ENCODE measurements around the gene KLF14. TPM values are rescaled to one million over a fixed set of nuclear protein-coding genes. Genes with fewer than 3 reads are reported as not detected.

The KLF14 gene
- total and polyA plus RNA-seq, 4 donors, result 0.26 to 0.31 (median 0.30) TPM; not detected in 1

- TF ChIP-seq CTCF (IDR thresholded peaks at IDR 0.05; ENCODE audit: control extremely low read depth, extremely low read depth), result peak; percentile 45
- Histone ChIP-seq H3K4me1 (ENCODE audit: control insufficient read depth in 5 of 5, insufficient read depth in 5 of 5, low read length in 5 of 5) (peaks cover 0 to 8% (median 0%) of the 10 kb centered on the region in 5 donors), H3K27ac (ENCODE audit: low read depth in 1 of 2, low read length in 1 of 2) (no peak overlapping the region), H3K9ac (ENCODE audit: insufficient read depth in 1 of 2, low read length in 2 of 2) (no peak overlapping the region), H3K4me3 (no peak overlapping the region), H3K9me3 (ENCODE audit: control insufficient read depth in 4 of 4, insufficient read depth in 3 of 4, low read length in 3 of 4) (peaks cover 0 to 2% (median 0%) of the 10 kb centered on the region in 4 donors), H3K36me3 (ENCODE audit: control insufficient read depth in 4 of 4, insufficient read depth in 4 of 4, low read length in 4 of 4) (no peaks in the 10 kb centered on the region), H3K27me3 (ENCODE audit: control insufficient read depth in 3 of 3, insufficient read depth in 3 of 3, low read length in 2 of 3) (no peaks in the 10 kb centered on the region)
- ATAC-seq (ENCODE audit: insufficient read depth, low FRiP score) (peak; percentile 75), DNase-seq (peak; percentile 91 to 94 (median 93))
- 25 to 28% methylated on average over 5 of the region's 5 CpGs for WGBS, 2 donors
Observed at GRCh38 chr7:130721486-130722277, 12.3 kb downstream of the KLF14 start.

DNA sequence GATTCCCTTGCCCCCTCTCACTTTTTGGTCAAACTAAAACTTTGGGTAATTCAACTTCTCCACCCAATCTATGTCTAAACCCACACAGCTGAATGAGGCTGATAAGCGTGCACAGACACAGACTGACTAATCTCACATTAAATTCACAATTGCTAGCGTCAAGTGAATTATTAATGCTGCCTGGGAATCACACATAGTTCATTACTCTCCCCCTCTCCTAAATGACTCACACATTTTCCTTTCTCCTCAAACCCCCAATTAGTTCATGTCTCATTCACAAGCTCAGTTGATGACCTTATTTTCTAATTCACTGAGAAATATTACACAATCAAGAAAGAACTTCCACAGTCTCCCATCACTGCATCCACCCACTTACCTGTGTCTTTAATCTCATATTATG lies 14.5 kb downstream of the KLF14 start:
- Histone ChIP-seq H3K4me1 (ENCODE audit: control insufficient read depth in 5 of 5, insufficient read depth in 5 of 5, low read length in 5 of 5) (peaks cover 0 to 8% (median 0%) of the 10 kb centered on the region in 5 donors), H3K9me3 (ENCODE audit: control insufficient read depth in 4 of 4, insufficient read depth in 3 of 4, low read length in 3 of 4) (peaks cover 0 to 2% (median 0%) of the 10 kb centered on the region in 4 donors), H3K27me3 (ENCODE audit: control insufficient read depth in 3 of 3, insufficient read depth in 3 of 3, low read length in 2 of 3) (no peaks in the 10 kb centered on the region), H3K9ac (ENCODE audit: insufficient read depth in 1 of 2, low read length in 2 of 2) (no peak overlapping the region), H3K36me3 (ENCODE audit: control insufficient read depth in 4 of 4, insufficient read depth in 4 of 4, low read length in 4 of 4) (no peaks in the 10 kb centered on the region), H3K27ac (ENCODE audit: low read depth in 1 of 2, low read length in 1 of 2) (no peak overlapping the region), H3K4me3 (no peak overlapping the region)
- ATAC-seq (ENCODE audit: insufficient read depth, low FRiP score), result no peak
- DNase-seq, result no peak
- 72 to 88% methylated on average over 2 of the region's 2 CpGs for WGBS, 2 donors
- no peak for TF ChIP-seq CTCF (IDR thresholded peaks at IDR 0.05; ENCODE audit: control extremely low read depth, extremely low read depth)

- no peak for ATAC-seq (ENCODE audit: insufficient read depth, low FRiP score)
- WGBS, 2 donors, result 33 to 56% methylated on average over 3 of the region's 3 CpGs
- TF ChIP-seq CTCF (IDR thresholded peaks at IDR 0.05; ENCODE audit: control extremely low read depth, extremely low read depth), result no peak
Observed at GRCh38 chr7:130712416-130712815, 21.6 kb downstream of the KLF14 start.

More at GRCh38 chr7:130712416-130712815, 21.6 kb downstream of the KLF14 start:
- peaks cover 0 to 3% (median 0%) of the 10 kb centered on the region in 4 donors for H3K9me3 ChIP-seq (ENCODE audit: control insufficient read depth in 4 of 4, insufficient read depth in 3 of 4, low read length in 3 of 4)
- no peaks in the 10 kb centered on the region for H3K4me1 ChIP-seq (ENCODE audit: control insufficient read depth in 5 of 5, insufficient read depth in 5 of 5, low read length in 5 of 5)
- H3K27me3 ChIP-seq (ENCODE audit: control insufficient read depth in 3 of 3, insufficient read depth in 3 of 3, low read length in 2 of 3), result no peaks in the 10 kb centered on the region
- H3K4me3 ChIP-seq, result no peak overlapping the region
- no peak overlapping the region for H3K27ac ChIP-seq (ENCODE audit: low read depth in 1 of 2, low read length in 1 of 2)
- no peak for DNase-seq
- no peak overlapping the region for H3K9ac ChIP-seq (ENCODE audit: insufficient read depth in 1 of 2, low read length in 2 of 2)
- H3K36me3 ChIP-seq (ENCODE audit: control insufficient read depth in 4 of 4, insufficient read depth in 4 of 4, low read length in 4 of 4), result no peaks in the 10 kb centered on the region
